WTC11 (cell line): Measurements from ENCODE around the gene IL10RB. TPM values are rescaled to one million over a fixed set of nuclear protein-coding genes. Genes with fewer than 3 reads are reported as not detected.

Source experiments
- ATAC-seq: fragments of 200-7000 bp; cut with Tn5 transposase; 2 replicates; pipeline ENCODE4 v1.10.0; 2021; ENCODE audit warnings: mild to moderate bottlenecking, moderate library complexity
- CTCF ChIA-PET: fragments of 300-600 bp; sonication (Branson Sonifier 250); formaldehyde crosslinking; loops from one replicate; lab custom pipeline; 2021; ENCODE audit warnings: antibody characterized with exemption; lab: Charles Lee
- POLR2A ChIA-PET: fragments of 350-600 bp; sonication (Branson Sonifier 250); formaldehyde crosslinking; loops from one replicate; lab custom pipeline; 2021; ENCODE audit warnings: antibody characterized with exemption; lab: Charles Lee
- DNase-seq: peaks from one replicate; pipeline ENCODE4 v3.0.0; 2021; ENCODE audit warnings: low spot score
- H3K27ac Mint-ChIP-seq: 2 replicates; pipeline ENCODE4 v1.8.0; 2021; ENCODE audit warnings: mixed read lengths
- H3K27me3 Mint-ChIP-seq: 2 replicates; pipeline ENCODE4 v1.8.0; 2021; ENCODE audit warnings: low read depth, mild to moderate bottlenecking, moderate library complexity, mixed read lengths
- H3K36me3 Mint-ChIP-seq: 2 replicates; pipeline ENCODE4 v1.8.0; 2021; ENCODE audit warnings: mixed read lengths
- H3K4me1 Mint-ChIP-seq: 2 replicates; pipeline ENCODE4 v1.8.0; 2022; ENCODE audit warnings: mixed read lengths
- H3K4me3 Mint-ChIP-seq: 2 replicates; pipeline ENCODE4 v1.8.0; 2021; ENCODE audit warnings: mild to moderate bottlenecking, moderate library complexity, mixed read lengths
- H3K9me3 Mint-ChIP-seq: 2 replicates; pipeline ENCODE4 v1.8.0; 2021; ENCODE audit warnings: mixed read lengths
- ATF1 ChIP-seq: sonication (generic); formaldehyde crosslinking; IDR thresholded peaks from 2 replicates; pipeline ENCODE4 v1.8.1; 2023; ENCODE audit warnings: mild to moderate bottlenecking, moderate library complexity, missing genetic modification reagents
- ATF2 ChIP-seq: sonication (generic); formaldehyde crosslinking; IDR thresholded peaks from 2 replicates; pipeline ENCODE4 v1.8.1; 2022; ENCODE audit warnings: low read depth, missing genetic modification reagents, borderline replicate concordance
- E2F4 ChIP-seq: sonication (generic); formaldehyde crosslinking; IDR thresholded peaks from 2 replicates; pipeline ENCODE4 v1.8.1; 2022; ENCODE audit warnings: low read depth, mild to moderate bottlenecking, moderate library complexity, missing genetic modification reagents, borderline replicate concordance
- ELF4 ChIP-seq: sonication (generic); formaldehyde crosslinking; IDR thresholded peaks from 2 replicates; pipeline ENCODE4 v1.8.1; 2022; ENCODE audit warnings: low read depth, mild to moderate bottlenecking, moderate library complexity, missing genetic modification reagents
- FOXK1 ChIP-seq: sonication (generic); formaldehyde crosslinking; IDR thresholded peaks from 2 replicates; pipeline ENCODE4 v1.8.0; 2022; ENCODE audit warnings: mild to moderate bottlenecking, moderate library complexity, missing genetic modification reagents
- GABPB1 ChIP-seq: sonication (generic); formaldehyde crosslinking; IDR thresholded peaks from 2 replicates; pipeline ENCODE4 v1.8.1; 2023; ENCODE audit warnings: mild to moderate bottlenecking, missing genetic modification reagents
- GRHL2 ChIP-seq: fragments of 250-450 bp; sonication (Bioruptor Pico); IDR thresholded peaks from 2 replicates; pipeline ENCODE4 v1.8.0; 2022; ENCODE audit warnings: mild to moderate bottlenecking, moderate library complexity; ENCODE audit not compliant: insufficient replicate concordance, severe bottlenecking
- IRF2 ChIP-seq: sonication (generic); formaldehyde crosslinking; IDR thresholded peaks from 2 replicates; pipeline ENCODE4 v1.8.0; 2022; ENCODE audit warnings: low read depth, missing genetic modification reagents, borderline replicate concordance
- JUN ChIP-seq: sonication (generic); formaldehyde crosslinking; IDR thresholded peaks from 2 replicates; pipeline ENCODE4 v1.8.0; 2023; ENCODE audit warnings: mild to moderate bottlenecking, missing genetic modification reagents
- MYBL2 ChIP-seq: sonication (generic); formaldehyde crosslinking; IDR thresholded peaks from 2 replicates; pipeline ENCODE4 v1.8.1; 2023; ENCODE audit warnings: mild to moderate bottlenecking, moderate library complexity, missing genetic modification reagents
- NFATC4 ChIP-seq: fragments of 250-450 bp; sonication (Bioruptor Pico); IDR thresholded peaks from 2 replicates; pipeline ENCODE4 v1.9.0; 2021; ENCODE audit warnings: mild to moderate bottlenecking
- NR3C1 ChIP-seq: sonication (generic); formaldehyde crosslinking; conservative IDR thresholded peaks from 2 replicates; pipeline ENCODE4 v1.8.1; 2023; ENCODE audit warnings: low read depth, mild to moderate bottlenecking, missing genetic modification reagents
- RORB ChIP-seq: fragments of 250-450 bp; sonication (Bioruptor Pico); IDR thresholded peaks from 2 replicates; pipeline ENCODE4 v1.9.0; 2021; ENCODE audit warnings: mild to moderate bottlenecking
- SOX15 ChIP-seq: fragments of 250-450 bp; sonication (Bioruptor Pico); IDR thresholded peaks from 2 replicates; pipeline ENCODE4 v1.9.0; 2021; ENCODE audit warnings: mild to moderate bottlenecking
- ZBTB21 ChIP-seq: sonication (generic); formaldehyde crosslinking; IDR thresholded peaks from 2 replicates; pipeline ENCODE4 v1.8.1; 2023; ENCODE audit warnings: mild to moderate bottlenecking, missing genetic modification reagents, borderline replicate concordance
- ZNF138 ChIP-seq: sonication (generic); formaldehyde crosslinking; conservative IDR thresholded peaks from 2 replicates; pipeline ENCODE4 v1.8.1; 2022; ENCODE audit warnings: mild to moderate bottlenecking, moderate library complexity, missing genetic modification reagents
- ZNF317 ChIP-seq: sonication (generic); formaldehyde crosslinking; IDR thresholded peaks from 2 replicates; pipeline ENCODE4 v1.8.1; 2023; ENCODE audit warnings: low read depth, mild to moderate bottlenecking, moderate library complexity, missing genetic modification reagents, borderline replicate concordance
- ZSCAN18 ChIP-seq: fragments of 250-450 bp; sonication (Bioruptor Pico); IDR thresholded peaks from 2 replicates; pipeline ENCODE4 v2.1.2; 2022; ENCODE audit warnings: mild to moderate bottlenecking, moderate library complexity
- total RNA-seq: library from RNA; stranded (reverse); gene quantifications from 3 replicates; pipeline ENCODE4 v1.2.3, GENCODE V29; 2021
- TF ChIP-seq, protein P1 (sequence below): sonication (generic); formaldehyde crosslinking; IDR thresholded peaks from 2 replicates; pipeline ENCODE4 v1.8.1; 2022; ENCODE audit warnings: mild to moderate bottlenecking, moderate library complexity, missing genetic modification reagents
- TF ChIP-seq, protein P2 (sequence below): sonication (generic); formaldehyde crosslinking; IDR thresholded peaks from 2 replicates; pipeline ENCODE4 v1.8.0; 2022; ENCODE audit warnings: mild to moderate bottlenecking, missing genetic modification reagents
- TF ChIP-seq, protein P3 (sequence below): sonication (generic); formaldehyde crosslinking; IDR thresholded peaks from 2 replicates; pipeline ENCODE4 v1.8.1; 2023; ENCODE audit warnings: mild to moderate bottlenecking, missing genetic modification reagents
- TF ChIP-seq, protein P4 (sequence below): sonication (generic); formaldehyde crosslinking; IDR thresholded peaks from 2 replicates; pipeline ENCODE4 v1.8.0; 2023; ENCODE audit warnings: missing genetic modification reagents, mild to moderate bottlenecking, borderline replicate concordance

IL10RB gene
- total RNA-seq, 1 experiment from 2014 or later, result 3.7 TPM

- TF ChIP-seq, protein P1, sequence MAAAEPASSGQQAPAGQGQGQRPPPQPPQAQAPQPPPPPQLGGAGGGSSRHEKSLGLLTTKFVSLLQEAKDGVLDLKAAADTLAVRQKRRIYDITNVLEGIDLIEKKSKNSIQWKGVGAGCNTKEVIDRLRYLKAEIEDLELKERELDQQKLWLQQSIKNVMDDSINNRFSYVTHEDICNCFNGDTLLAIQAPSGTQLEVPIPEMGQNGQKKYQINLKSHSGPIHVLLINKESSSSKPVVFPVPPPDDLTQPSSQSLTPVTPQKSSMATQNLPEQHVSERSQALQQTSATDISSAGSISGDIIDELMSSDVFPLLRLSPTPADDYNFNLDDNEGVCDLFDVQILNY (CRISPR knock-in tag), result no peak
- TF ChIP-seq ZBTB21 (CRISPR knock-in tag) (no peak), FOXK1 (CRISPR knock-in tag) (no peak)
Measured at GRCh38 chr21:33246963-33247362, 19.2 kb upstream of the IL10RB start (continued).

DNA sequence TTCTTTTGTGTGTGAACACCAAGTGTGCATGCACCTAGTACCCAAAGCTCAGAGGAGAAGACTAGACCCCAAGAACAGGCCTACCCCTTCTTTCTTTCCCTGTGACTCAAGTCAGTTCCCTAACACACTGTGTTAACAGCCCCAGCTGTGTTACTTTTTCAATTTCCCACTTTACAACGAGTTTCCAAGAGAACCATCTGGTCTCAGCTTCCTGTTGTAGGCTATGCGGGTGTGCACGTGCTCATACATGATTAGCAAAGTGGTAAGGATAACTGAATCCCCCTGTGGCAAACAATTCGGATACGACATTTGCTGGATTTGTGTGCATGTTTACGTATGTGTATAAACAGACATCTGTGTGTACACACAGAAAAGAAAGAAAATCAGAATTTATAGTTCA is 18.6 kb upstream of the IL10RB start:
- no peak for TF ChIP-seq NFATC4 (CRISPR knock-in tag)
- no peak for TF ChIP-seq MYBL2 (CRISPR knock-in tag)
- no peak for TF ChIP-seq ZNF138
- no peak for TF ChIP-seq GRHL2 (CRISPR knock-in tag)
- TF ChIP-seq IRF2 (CRISPR knock-in tag), result no peak
- no peak for TF ChIP-seq ELF4 (CRISPR knock-in tag)
- no peak for TF ChIP-seq GABPB1
- no peak for TF ChIP-seq RORB (CRISPR knock-in tag)
- peaks cover 65% of the 10 kb centered on the region for H3K36me3 Mint-ChIP-seq
- no peaks in the 10 kb centered on the region for H3K9me3 Mint-ChIP-seq
- no peaks in the 10 kb centered on the region for H3K4me1 Mint-ChIP-seq
- no peak for ATAC-seq
- DNase-seq, result no peak
- H3K27ac Mint-ChIP-seq, result no peak overlapping the region
- ChIA-PET CTCF (no interaction called here), POLR2A (no interaction called here)
- H3K27me3 Mint-ChIP-seq, result no peaks in the 10 kb centered on the region
- H3K4me3 Mint-ChIP-seq, result no peak overlapping the region

DNA sequence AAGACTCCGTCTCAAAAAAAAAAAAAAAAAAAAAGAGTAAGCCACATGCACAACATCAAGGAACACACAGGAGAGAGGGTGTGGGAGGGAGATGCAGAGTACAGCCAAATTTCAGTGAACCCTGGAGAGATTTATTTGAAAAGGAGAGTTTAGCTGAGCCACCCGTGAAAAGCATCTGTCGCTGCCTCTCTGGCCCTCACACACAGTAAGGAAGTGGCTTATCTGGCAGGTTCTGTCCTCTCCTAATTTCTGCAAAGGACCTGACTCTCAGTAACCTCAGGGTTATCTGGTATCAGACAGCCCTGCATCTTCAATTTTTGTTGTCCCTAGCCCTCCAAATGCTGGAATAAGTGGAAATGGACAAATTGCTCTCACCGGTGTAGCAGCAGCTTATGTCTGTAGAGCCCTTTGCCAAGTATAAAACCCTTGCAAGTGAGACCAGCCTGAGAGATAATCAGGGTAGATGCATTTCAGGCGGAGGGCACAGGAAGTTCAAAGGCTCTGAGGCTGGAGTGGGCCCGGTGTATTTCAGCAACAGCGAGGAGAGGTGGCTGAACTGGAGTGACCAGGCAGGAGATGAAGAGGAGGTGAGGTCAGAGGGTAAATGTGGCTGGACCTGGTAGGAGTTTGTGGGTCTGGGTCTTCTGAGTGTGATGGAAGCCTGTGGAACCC is 16.7 kb upstream of the IL10RB start:
- no peaks in the 10 kb centered on the region for H3K27me3 Mint-ChIP-seq
- no peak overlapping the region for H3K4me3 Mint-ChIP-seq
- ATAC-seq, result no peak
- peaks cover 76% of the 10 kb centered on the region for H3K36me3 Mint-ChIP-seq
- H3K9me3 Mint-ChIP-seq, result no peaks in the 10 kb centered on the region
- 0 out of 2 replicates have a peak, but pooled peaks cover 7% of the 10 kb centered on the region for H3K4me1 Mint-ChIP-seq
- POLR2A ChIA-PET, result no interaction called here
- H3K27ac Mint-ChIP-seq, result no peak overlapping the region
- DNase-seq, result no peak
- CTCF ChIA-PET, result no interaction called here
- TF ChIP-seq, protein P2, sequence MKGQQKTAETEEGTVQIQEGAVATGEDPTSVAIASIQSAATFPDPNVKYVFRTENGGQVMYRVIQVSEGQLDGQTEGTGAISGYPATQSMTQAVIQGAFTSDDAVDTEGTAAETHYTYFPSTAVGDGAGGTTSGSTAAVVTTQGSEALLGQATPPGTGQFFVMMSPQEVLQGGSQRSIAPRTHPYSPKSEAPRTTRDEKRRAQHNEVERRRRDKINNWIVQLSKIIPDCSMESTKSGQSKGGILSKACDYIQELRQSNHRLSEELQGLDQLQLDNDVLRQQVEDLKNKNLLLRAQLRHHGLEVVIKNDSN (CRISPR knock-in tag), result no peak
- TF ChIP-seq NR3C1 (CRISPR knock-in tag), result no peak
- no peak for TF ChIP-seq JUN (CRISPR knock-in tag)
- TF ChIP-seq ZSCAN18 (CRISPR knock-in tag), result no peak
- TF ChIP-seq GABPB1, result no peak
- TF ChIP-seq E2F4 (CRISPR knock-in tag), result no peak
- TF ChIP-seq, protein P3, sequence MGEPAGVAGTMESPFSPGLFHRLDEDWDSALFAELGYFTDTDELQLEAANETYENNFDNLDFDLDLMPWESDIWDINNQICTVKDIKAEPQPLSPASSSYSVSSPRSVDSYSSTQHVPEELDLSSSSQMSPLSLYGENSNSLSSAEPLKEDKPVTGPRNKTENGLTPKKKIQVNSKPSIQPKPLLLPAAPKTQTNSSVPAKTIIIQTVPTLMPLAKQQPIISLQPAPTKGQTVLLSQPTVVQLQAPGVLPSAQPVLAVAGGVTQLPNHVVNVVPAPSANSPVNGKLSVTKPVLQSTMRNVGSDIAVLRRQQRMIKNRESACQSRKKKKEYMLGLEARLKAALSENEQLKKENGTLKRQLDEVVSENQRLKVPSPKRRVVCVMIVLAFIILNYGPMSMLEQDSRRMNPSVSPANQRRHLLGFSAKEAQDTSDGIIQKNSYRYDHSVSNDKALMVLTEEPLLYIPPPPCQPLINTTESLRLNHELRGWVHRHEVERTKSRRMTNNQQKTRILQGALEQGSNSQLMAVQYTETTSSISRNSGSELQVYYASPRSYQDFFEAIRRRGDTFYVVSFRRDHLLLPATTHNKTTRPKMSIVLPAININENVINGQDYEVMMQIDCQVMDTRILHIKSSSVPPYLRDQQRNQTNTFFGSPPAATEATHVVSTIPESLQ, result no peak
- no peak for TF ChIP-seq ATF2 (CRISPR knock-in tag)
- TF ChIP-seq, protein P4, sequence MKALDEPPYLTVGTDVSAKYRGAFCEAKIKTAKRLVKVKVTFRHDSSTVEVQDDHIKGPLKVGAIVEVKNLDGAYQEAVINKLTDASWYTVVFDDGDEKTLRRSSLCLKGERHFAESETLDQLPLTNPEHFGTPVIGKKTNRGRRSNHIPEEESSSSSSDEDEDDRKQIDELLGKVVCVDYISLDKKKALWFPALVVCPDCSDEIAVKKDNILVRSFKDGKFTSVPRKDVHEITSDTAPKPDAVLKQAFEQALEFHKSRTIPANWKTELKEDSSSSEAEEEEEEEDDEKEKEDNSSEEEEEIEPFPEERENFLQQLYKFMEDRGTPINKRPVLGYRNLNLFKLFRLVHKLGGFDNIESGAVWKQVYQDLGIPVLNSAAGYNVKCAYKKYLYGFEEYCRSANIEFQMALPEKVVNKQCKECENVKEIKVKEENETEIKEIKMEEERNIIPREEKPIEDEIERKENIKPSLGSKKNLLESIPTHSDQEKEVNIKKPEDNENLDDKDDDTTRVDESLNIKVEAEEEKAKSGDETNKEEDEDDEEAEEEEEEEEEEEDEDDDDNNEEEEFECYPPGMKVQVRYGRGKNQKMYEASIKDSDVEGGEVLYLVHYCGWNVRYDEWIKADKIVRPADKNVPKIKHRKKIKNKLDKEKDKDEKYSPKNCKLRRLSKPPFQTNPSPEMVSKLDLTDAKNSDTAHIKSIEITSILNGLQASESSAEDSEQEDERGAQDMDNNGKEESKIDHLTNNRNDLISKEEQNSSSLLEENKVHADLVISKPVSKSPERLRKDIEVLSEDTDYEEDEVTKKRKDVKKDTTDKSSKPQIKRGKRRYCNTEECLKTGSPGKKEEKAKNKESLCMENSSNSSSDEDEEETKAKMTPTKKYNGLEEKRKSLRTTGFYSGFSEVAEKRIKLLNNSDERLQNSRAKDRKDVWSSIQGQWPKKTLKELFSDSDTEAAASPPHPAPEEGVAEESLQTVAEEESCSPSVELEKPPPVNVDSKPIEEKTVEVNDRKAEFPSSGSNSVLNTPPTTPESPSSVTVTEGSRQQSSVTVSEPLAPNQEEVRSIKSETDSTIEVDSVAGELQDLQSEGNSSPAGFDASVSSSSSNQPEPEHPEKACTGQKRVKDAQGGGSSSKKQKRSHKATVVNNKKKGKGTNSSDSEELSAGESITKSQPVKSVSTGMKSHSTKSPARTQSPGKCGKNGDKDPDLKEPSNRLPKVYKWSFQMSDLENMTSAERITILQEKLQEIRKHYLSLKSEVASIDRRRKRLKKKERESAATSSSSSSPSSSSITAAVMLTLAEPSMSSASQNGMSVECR (CRISPR knock-in tag), result no peak
- TF ChIP-seq ATF1, result no peak
- TF ChIP-seq SOX15, result no peak
- no peak for TF ChIP-seq ZNF317
